Hepatocyte (in vitro differentiated cells): ENCODE results near the gene RBM42.
"Not testable (repeated sequence)": the region's sequence is repeated elsewhere in the genome, so short reads cannot be mapped to it uniquely, and the experiment has no call there.

Source experiments
- CTCF ChIP-seq: fragments of 200-600 bp; sonication (generic); IDR thresholded peaks from 2 replicates; pipeline ENCODE4 v1.5.1; 2016; ENCODE audit warnings: antibody characterized with exemption, mild to moderate bottlenecking; ENCODE audit not compliant: poor library complexity
- EZH2 ChIP-seq: fragments of 200-600 bp; sonication (generic); IDR thresholded peaks from 2 replicates; pipeline ENCODE4 v1.6.1; 2016; ENCODE audit warnings: antibody characterized with exemption, mild to moderate bottlenecking, borderline replicate concordance

- not testable (repeated sequence) for TF ChIP-seq CTCF, EZH2
Measured at GRCh38 chr19:35654828-35655227, 26.0 kb downstream of the RBM42 start.
